Esophagus squamous epithelium (tissue), 5 donors: ENCODE data around the gene SHFL. TPM values are rescaled to one million over a fixed set of nuclear protein-coding genes. Genes with fewer than 3 reads are reported as not detected.

Source experiments
- DNase-seq: peaks from one replicate; lab custom pipeline; 2025; lab: John Stamatoyannopoulos, UW
- H3K27ac ChIP-seq, 4 donors: fragments of 200-600 bp; sonication (generic); one replicate each; pipeline ENCODE4 v1.5.1; 2016 to 2019; ENCODE audit warnings: mild to moderate bottlenecking in 1 of 4
- H3K27me3 ChIP-seq, 4 donors: fragments of 200-600 bp; sonication (generic); 1 replicate in 3 of 4; 2 replicates in 1 of 4; pipeline versions ENCODE4 v1.5.1 to v1.6.0; 2017 to 2021; ENCODE audit warnings: antibody characterized with exemption in 1 of 4
- H3K36me3 ChIP-seq, 3 donors: fragments of 200-600 bp; sonication (generic); one replicate each; pipeline ENCODE4 v1.5.1; 2016 to 2019
- H3K4me1 ChIP-seq, 3 donors: fragments of 200-600 bp; sonication (generic); one replicate each; pipeline ENCODE4 v1.5.1; 2017 to 2019
- H3K4me3 ChIP-seq, 4 donors: fragments of 200-600 bp; sonication (generic); 1 replicate in 3 of 4; 2 replicates in 1 of 4; pipeline ENCODE4 v1.5.1; 2016 to 2019; ENCODE audit warnings: mild to moderate bottlenecking in 2 of 4, moderate library complexity in 1 of 4
- H3K9me3 ChIP-seq, 3 donors: fragments of 200-600 bp; sonication (generic); one replicate each; pipeline ENCODE4 v1.5.1; 2016 to 2019
- POLR2A ChIP-seq, 4 donors: fragments of 450-650 bp; IDR thresholded peaks; one replicate each; pipeline ENCODE4 v1.6.1; 2017; ENCODE audit warnings: antibody characterized with exemption in 4 of 4, mild to moderate bottlenecking in 4 of 4, moderate library complexity in 3 of 4
- WGBS, 2 donors: methylation state at CpG; one replicate each; pipeline ENCODE4 v1.1.5; 2018; 5-methylcytosine and 5-hydroxymethylcytosine counted together
- intact Hi-C: fragments of 100-400 bp; cut with DNase I; formaldehyde crosslinking; loops from one replicate; pipeline ENCODE4 v1.15.0; 2022
- total RNA-seq, 4 donors: library from RNA; depleted of rRNA; stranded (reverse); fragments of >200 nt; gene quantifications; one replicate each; pipeline ENCODE4 v1.1.0, GENCODE V29; 2016
- TF ChIP-seq, protein P1 (sequence below), 6 experiments: fragments of 450-650 bp in 4 of 6; fragments of 200-600 bp in 2 of 6; sonication (generic) in 2 of 6; IDR thresholded peaks; one replicate each; pipeline ENCODE4 v1.5.1; 2016 to 2019; ENCODE audit warnings: antibody characterized with exemption in 6 of 6, mild to moderate bottlenecking in 4 of 6, moderate library complexity in 4 of 6
- donor health status: DM: yes; HTN: yes; CAD: no.

The SHFL gene
- total RNA-seq, 4 donors from 2014 or later, result 10.0 to 23.7 (median 14.7) TPM

DNA sequence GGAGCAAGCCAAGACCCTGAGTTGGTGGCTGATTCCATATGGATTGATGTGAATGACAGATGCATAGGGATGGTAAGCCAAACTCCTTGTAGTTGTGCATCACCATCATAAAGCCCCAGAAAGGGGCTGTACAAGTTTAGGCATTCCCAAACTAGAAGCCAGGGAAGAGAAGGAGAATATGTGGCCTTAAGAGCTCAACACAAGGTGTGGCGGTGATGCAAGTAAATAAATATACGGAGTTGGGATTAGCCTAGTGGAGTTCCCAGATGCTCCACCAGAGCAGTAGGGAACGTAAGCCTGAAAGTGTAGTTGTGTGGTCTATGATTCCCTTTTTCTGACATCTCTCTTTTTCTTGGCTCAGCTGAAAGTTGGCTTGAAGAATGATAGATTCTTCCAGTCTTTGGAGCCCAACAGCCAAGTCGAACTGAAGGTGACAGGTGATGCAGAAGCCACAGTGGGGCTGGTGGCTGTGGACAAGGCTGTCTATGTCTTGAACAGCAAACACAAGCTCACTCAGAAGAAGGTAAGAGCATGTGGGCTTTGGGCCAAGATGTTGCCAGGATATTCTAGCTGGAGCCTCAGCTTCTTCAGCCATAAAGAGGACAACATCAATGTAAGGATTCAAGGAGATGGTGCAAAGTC is 42.7 kb upstream of the SHFL start:
- Histone ChIP-seq H3K27me3 (peaks cover 0 to 63% (median 0%) of the 10 kb centered on the region in 4 donors), H3K36me3 (no peaks in the 10 kb centered on the region), H3K9me3 (peaks cover 0 to 57% (median 29%) of the 10 kb centered on the region in 3 donors), H3K27ac (no peak overlapping the region), H3K4me1 (no peaks in the 10 kb centered on the region), H3K4me3 (no peak overlapping the region)
- 56 to 69% methylated on average over 4 of the region's 4 CpGs for WGBS, 2 donors
- TF ChIP-seq, protein P1, sequence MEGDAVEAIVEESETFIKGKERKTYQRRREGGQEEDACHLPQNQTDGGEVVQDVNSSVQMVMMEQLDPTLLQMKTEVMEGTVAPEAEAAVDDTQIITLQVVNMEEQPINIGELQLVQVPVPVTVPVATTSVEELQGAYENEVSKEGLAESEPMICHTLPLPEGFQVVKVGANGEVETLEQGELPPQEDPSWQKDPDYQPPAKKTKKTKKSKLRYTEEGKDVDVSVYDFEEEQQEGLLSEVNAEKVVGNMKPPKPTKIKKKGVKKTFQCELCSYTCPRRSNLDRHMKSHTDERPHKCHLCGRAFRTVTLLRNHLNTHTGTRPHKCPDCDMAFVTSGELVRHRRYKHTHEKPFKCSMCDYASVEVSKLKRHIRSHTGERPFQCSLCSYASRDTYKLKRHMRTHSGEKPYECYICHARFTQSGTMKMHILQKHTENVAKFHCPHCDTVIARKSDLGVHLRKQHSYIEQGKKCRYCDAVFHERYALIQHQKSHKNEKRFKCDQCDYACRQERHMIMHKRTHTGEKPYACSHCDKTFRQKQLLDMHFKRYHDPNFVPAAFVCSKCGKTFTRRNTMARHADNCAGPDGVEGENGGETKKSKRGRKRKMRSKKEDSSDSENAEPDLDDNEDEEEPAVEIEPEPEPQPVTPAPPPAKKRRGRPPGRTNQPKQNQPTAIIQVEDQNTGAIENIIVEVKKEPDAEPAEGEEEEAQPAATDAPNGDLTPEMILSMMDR (IDR thresholded peaks at IDR 0.05), result no peak
- TF ChIP-seq POLR2A (IDR thresholded peaks at IDR 0.05), result no peak
- no peak for DNase-seq
- intact Hi-C loops, result no loop called here

DNA sequence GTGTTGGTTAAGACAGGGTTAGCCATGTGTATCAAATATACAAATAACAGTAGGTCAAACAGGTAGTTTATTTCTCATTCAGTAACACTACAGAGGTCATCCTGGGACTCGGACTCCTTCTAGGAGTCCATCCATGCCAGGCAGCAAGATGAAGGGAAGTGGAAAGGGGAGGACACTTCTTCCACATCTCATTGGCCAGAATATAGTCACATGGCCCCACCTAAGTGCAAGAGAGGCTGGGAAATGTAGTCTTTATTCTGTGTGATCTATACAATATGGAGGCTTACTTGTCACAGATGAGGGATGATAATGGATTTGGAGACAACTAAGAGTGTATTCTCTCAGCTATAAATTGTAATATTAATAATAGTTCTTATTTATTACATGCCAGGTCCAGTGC is 41.7 kb upstream of the SHFL start:
- intact Hi-C loops, result no loop called here
- Histone ChIP-seq H3K36me3 (no peaks in the 10 kb centered on the region), H3K27ac (no peak overlapping the region), H3K9me3 (peaks cover 0 to 57% (median 29%) of the 10 kb centered on the region in 3 donors), H3K27me3 (peaks cover 0 to 53% (median 0%) of the 10 kb centered on the region in 4 donors), H3K4me1 (no peaks in the 10 kb centered on the region), H3K4me3 (no peak overlapping the region)
- whole genome bisulfite sequencing, 2 donors, result 71 to 75% methylated on average over 1 of the region's 1 CpG
- TF ChIP-seq, protein P1 (IDR thresholded peaks at IDR 0.05), result no peak
- no peak for TF ChIP-seq POLR2A (IDR thresholded peaks at IDR 0.05)
- DNase-seq, result no peak

DNA sequence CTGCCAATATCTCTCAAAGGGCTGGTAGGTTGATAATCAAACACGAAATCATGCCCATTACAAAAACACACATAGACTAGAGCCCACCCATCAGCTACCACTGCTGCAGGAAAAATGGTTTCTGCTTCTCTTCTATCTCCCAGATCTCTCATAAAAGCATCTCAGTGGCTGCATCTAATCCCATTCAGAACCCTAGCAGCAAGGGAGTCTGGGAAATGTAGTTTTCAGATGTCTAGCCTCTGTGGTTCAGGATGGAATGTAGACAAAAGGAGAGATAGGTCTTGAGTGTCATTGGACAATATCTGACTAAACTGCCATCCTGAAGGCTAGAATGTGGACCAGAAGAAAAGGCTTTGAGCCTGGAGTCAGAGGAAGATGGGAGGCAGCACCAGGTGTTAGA is 40.7 kb upstream of the SHFL start:
- H3K27me3 ChIP-seq, result peaks cover 0 to 44% (median 0%) of the 10 kb centered on the region in 4 donors
- intact Hi-C loops, result no loop called here
- peaks cover 0 to 57% (median 29%) of the 10 kb centered on the region in 3 donors for H3K9me3 ChIP-seq
- no peaks in the 10 kb centered on the region for H3K36me3 ChIP-seq
- DNase-seq, result no peak
- TF ChIP-seq, protein P1 (IDR thresholded peaks at IDR 0.05), result no peak
- no peak for TF ChIP-seq POLR2A (IDR thresholded peaks at IDR 0.05)
- WGBS, 2 donors, result 27 to 42% methylated on average over 1 of the region's 1 CpG
- H3K4me1 ChIP-seq, result no peaks in the 10 kb centered on the region
- H3K27ac ChIP-seq, result no peak overlapping the region
- no peak overlapping the region for H3K4me3 ChIP-seq

DNA sequence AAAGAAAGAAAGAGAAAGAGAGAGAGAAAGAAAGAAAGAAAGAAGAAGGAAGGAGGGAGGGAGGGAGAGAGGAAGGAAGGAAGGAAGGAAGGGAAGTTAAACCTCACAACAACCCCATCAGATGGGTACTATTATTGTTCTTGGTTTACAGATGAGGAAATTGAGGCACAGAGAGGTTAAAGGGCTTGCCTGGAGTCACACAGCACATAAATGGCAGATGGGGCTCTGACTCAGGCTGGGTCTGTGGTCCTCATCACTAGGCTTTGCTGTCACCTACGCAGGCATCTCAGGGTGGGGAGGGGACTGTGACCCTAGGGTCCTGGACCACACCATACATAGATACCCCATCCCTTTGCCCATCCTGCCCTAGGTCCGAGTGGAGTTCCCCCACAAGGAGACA is 36.5 kb upstream of the SHFL start:
- H3K27me3 ChIP-seq, result peaks cover 0 to 34% (median 0%) of the 10 kb centered on the region in 4 donors
- H3K4me1 ChIP-seq, result no peaks in the 10 kb centered on the region
- no peak overlapping the region for H3K4me3 ChIP-seq
- no peaks in the 10 kb centered on the region for H3K36me3 ChIP-seq
- DNase-seq, result no peak
- H3K27ac ChIP-seq, result no peak overlapping the region
- peaks cover 0 to 20% (median 5%) of the 10 kb centered on the region in 3 donors for H3K9me3 ChIP-seq
- no peak for TF ChIP-seq POLR2A (IDR thresholded peaks at IDR 0.05)
- TF ChIP-seq, protein P1 (IDR thresholded peaks at IDR 0.05), result no peak
- intact Hi-C loops, result no loop called here
- 80 to 88% methylated on average over 1 of the region's 2 CpGs for WGBS, 2 donors

DNA sequence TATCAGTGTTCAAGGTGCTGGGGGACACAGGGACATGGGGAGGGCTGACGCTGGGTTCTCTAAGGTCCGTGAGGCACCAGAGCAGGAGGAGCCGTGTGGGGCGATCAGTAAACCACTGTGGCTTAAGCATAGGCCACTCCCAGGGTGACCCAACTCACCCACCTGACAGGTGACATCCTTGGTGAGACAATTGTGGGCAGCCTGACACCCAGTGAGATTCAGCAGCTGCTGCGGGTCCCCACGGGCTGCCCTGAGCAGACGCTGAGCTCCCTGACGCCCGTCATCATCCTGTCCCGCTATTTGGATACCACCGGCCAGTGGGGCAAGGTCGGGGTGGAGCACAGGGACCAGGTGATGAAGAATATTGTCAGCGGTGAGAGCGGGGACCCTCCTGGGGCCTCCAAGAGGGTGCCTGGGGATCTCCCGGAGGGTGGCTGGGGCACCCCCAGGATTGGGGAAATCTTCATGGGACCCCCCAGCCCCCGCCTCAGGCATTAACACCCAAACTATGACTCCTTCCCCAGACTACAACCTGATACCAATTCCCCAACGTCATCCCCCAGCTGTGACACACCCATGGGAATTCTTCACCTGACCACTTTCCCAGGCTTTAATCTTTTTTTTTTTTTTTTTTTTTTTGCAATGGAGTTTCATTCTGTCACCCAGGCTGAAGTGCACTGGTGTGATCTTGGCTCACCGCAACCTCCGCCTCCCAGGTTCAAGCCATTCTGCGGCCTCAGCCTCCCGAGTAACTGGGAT is 33.3 kb upstream of the SHFL start:
- 78 to 86% methylated on average over 10 to 11 of the region's 21 CpGs for WGBS, 2 donors

More for the DNA sequence above, 33.3 kb upstream of the SHFL start:
- intact Hi-C loops, result no loop called here
- Histone ChIP-seq H3K9me3 (no peaks in the 10 kb centered on the region), H3K4me1 (no peaks in the 10 kb centered on the region), H3K4me3 (no peak overlapping the region), H3K27ac (no peak overlapping the region), H3K36me3 (no peaks in the 10 kb centered on the region), H3K27me3 (peaks cover 0 to 21% (median 0%) of the 10 kb centered on the region in 4 donors)
- no peak for DNase-seq
- TF ChIP-seq POLR2A (IDR thresholded peaks at IDR 0.05), result no peak
- TF ChIP-seq, protein P1 (IDR thresholded peaks at IDR 0.05), result no peak
